HG02938 (cell line): ENCODE data around the gene TMEM184B.
"Not testable (repeated sequence)": the region's sequence is repeated elsewhere in the genome, so short reads cannot be mapped to it uniquely, and the experiment has no call there.

Experiments
- ATAC-seq: cut with Tn5 transposase; IDR thresholded peaks from one replicate; pipeline ENCODE4 v1.9.1; 2021; ENCODE audit warnings: mild to moderate bottlenecking, moderate library complexity; ENCODE audit not compliant: unreplicated experiment

TMEM184B gene

DNA sequence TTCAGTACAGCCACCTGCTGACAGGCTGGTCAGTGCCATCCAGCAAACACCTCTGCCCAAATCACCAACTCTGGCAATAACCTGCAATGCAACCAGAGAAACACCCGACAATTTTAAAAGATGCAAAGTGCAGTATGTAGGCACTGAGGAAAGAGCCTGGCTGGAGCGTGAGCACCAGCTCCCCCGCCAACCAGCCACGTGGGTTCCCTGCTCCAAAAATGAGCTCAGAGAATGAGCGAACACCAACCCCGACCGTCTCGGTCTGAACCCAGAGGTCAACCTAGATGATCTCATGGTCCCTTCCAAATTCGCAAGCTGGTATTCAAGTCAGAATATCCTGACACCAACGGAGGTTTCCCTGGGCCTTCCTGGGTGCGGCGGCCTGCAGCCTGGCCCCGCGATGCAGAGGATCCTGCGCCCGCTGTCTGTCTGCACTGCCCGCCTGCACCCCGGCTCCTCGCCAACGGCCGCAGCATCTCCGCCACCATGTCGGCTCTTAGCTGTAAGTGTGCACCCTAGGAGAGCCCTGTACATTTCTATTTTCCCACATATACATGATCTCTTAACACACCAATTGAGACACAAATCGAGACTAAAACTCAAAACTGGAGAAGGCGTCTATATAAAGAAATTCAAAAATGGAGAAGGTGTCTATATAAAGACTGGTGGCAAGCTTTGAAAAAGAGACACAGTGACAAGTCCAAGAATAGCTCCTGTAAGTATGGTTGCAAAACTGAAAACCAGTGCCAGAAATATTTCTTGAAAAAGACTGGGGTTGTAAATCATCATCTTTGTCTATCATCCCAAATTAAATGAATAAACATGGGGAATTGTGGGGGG is 22.8 kb downstream of the TMEM184B start:
- ATAC-seq = no peak

- no peak for ATAC-seq
Measured at GRCh38 chr22:38249301-38249700, 23.5 kb downstream of the TMEM184B start.

DNA sequence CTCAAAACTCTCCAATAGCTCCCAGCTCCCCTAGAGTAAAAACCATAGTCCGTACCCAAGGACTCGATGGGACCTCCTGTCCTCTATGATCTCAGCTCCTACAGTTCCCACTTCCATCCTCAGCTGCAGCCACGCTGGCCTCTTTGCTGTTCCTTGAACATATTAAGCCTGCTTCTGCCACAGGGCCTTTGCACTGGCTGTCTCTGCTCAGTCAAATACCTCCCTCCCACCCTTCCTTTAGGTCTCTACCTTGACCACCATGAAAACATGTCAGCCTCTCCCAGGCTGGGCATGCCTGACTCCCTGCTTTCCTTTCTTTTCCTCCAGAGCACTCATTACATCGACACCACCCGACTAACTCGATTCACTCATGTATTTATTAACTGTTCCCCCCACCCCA is 24.5 kb downstream of the TMEM184B start:
- ATAC-seq = no peak

DNA sequence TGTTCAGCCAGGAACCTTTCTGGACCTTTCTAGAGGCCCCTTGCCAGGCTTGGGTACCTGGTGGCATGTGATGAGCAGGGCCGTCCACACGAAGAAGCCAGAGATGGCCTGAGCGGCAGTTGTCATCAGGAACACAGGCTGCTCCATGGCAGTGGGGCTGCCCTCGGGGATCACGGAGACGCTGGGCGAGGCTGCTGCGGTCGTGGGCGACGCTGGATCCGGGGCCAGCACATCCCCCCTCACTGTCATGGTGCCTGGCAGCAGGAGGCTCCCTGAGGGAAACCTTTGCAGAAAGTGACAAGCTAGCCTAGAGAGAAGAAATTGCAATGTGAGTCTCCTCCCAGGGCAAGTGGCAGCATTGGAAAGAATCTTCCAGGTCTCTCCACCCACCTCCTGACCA is 25.1 kb downstream of the TMEM184B start:
- ATAC-seq = no peak

GRCh38 chr22:38246692-38247091 is 26.1 kb downstream of the TMEM184B start:
- ATAC-seq = no peak

DNA sequence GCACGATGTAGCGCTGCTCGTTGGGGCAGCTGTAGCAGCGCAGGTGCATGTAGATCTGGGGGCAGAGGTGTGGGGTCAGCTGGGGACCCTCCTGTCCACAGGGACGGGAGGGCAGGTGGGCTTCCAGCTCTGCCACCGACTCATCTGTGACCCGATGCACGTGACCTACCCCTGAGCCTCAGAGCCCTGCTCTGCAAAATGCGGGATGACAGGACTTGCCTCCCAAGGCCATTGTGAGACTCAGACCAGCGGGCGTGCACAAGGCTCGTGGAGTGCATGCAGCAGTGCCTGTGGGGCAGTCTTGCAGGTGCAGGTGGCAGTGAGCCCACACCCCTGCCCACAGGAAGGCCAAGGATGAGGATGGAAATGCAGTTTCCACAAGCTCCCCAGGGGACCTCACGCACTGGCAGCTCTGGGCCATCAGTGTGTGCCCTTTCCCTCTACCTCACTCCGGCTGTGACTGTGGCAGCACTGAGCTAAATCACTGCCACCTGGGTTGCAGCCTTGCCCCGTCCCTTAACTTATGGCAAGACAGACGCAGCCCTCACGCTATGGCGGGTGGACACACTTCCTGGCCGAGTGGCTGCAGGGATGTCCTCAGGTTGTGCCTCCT is 26.7 kb downstream of the TMEM184B start:
- ATAC-seq = no peak

- no peak for ATAC-seq
Measured at GRCh38 chr22:38244106-38244505, 28.7 kb downstream of the TMEM184B start.

DNA sequence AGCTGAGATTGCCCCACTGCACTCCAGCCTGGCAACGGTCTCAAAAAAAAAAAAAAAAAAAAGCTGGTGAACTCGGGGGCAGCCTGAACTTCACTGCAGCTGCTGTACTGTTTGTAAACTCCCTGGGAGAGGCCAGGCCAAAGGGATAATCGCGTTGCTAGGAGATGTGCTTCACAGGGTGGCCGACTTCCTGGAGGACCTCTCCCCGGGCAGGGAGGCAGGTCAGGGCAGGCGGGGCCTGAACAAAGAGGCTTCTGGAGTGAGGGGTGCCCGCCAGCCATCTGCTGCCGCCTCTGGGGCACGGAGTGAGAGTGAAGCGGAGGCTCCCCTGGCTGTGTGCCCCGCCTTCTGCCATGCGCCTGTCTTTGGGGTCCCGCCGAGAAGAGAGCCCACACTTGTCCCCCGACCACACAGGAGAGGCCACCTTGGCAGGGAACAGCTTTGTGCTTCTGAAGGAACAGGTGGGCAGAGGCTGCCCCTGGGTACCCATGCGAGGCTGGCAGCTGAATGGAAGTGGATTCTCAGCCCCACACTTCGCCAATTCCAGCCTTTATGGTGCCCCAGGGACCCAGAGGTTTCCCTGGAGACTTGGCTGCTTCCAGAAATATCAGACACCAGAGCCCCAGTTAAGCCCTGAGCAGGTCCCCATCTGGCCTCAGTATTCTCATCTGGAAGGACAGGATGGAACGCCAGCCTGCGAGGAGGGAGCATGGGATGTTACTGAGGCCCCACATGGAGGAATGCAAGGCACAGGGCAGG is 29.6 kb downstream of the TMEM184B start:
- no peak for ATAC-seq

DNA sequence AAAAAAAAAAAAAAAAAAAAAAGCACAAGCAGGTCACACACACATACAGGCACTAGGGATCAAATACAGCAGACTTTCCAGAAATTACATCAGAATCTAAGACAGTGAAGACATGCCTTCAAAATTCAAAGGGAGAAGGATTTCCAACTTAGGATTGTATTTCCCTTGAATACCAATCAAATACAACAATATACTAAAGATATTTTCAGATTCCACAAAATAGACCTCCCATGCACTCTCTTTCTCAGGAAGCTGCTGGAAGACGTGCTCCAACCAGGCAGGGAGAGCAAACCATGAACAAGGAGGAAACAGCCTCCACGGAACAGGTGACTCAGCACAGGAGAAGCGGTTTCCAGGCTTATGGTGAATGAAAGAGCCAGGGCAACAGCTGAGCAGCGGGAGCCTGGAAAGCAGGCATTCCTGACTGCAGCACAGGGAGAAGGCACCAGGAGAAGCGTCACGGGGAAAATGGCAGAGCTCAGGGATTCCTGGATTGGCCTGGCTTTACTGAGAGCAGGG is 32.0 kb downstream of the TMEM184B start:
- no peak for ATAC-seq

- ATAC-seq = no peak
Measured at GRCh38 chr22:38239101-38239761, 33.6 kb downstream of the TMEM184B start.

- ATAC-seq = no peak
Measured at GRCh38 chr22:38238519-38239071, 34.2 kb downstream of the TMEM184B start.

- ATAC-seq = no peak
Measured at GRCh38 chr22:38236786-38237185, 36.0 kb downstream of the TMEM184B start.

GRCh38 chr22:38235240-38235850 is 37.5 kb downstream of the TMEM184B start:
- no peak for ATAC-seq

DNA sequence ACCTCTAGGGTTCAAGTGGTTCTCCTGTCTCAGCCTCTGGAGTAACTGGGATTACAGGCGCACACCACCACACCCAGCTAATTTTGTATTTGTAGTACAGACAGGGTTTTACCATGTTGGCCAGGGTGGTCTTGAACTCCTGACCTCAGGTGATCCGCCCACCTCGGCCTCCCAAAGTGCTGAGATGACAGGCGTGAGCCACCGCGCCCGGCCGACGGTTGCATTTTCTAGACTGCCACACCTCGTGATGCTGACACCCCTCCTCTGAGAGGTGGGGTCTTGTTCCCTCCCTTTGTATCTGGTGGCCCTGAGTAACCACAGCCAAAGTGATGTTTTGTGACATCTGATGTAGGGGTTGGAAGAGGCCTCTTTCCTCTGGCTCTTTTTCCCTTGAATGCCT is 39.0 kb downstream of the TMEM184B start:
- not testable (repeated sequence) for ATAC-seq

- ATAC-seq = no peak
Measured at GRCh38 chr22:38233427-38233826, 39.4 kb downstream of the TMEM184B start.

- no peak for ATAC-seq
Measured at GRCh38 chr22:38232196-38232595, 40.6 kb downstream of the TMEM184B start.

DNA sequence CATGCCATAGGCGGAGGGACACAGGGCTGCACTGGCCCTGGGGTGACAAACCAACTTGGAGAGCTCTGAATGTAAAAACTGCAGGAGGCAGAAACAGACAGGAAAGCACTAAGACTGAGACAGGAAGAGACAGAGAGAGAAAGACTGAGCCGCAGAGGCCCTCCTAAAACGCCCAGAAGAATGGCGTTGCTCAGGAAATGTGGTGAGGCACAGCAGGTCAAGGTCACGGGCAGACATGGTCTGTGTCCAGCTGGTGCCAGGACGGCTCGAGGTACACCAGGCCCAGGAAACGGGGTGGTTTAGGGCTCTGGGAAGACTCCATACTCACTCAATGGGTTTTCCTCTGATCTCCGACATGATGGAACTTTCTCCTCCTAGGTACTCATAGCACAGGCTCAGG is 41.9 kb downstream of the TMEM184B start:
- ATAC-seq = no peak

DNA sequence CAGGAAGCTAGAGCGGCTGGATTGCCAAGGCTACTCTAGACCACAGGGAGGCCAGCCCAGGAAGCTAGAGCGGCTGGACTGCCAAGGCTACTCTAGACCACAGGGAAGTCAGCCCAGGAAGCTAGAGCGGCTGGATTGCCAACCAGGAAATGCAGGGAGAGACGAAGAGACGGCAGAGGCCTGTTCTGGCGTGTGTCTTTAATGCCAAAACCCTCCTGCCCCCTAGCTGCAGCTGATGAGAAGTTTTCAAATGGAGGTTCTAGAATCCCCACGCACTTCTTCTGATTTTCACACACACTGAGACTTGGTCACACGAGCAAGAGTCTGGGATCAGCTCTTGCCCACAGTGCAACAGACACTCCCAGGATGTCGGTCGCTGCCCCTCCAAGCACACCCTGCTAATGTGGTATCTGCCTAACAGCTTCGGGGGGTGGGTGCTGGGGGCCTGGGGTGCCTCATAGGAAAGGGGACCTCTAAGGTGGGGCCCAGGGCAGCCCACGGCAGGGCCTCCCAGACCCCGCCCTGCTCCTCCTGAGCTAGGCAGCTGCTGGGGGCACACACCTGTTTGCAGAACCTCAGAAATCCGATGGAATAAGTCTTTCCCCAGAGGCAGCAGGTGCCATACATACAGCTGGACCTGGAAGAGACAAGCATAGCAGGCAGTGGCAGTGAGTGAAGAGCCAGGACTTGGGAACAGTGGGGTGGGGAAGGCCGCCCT is 42.5 kb downstream of the TMEM184B start:
- no peak for ATAC-seq

DNA sequence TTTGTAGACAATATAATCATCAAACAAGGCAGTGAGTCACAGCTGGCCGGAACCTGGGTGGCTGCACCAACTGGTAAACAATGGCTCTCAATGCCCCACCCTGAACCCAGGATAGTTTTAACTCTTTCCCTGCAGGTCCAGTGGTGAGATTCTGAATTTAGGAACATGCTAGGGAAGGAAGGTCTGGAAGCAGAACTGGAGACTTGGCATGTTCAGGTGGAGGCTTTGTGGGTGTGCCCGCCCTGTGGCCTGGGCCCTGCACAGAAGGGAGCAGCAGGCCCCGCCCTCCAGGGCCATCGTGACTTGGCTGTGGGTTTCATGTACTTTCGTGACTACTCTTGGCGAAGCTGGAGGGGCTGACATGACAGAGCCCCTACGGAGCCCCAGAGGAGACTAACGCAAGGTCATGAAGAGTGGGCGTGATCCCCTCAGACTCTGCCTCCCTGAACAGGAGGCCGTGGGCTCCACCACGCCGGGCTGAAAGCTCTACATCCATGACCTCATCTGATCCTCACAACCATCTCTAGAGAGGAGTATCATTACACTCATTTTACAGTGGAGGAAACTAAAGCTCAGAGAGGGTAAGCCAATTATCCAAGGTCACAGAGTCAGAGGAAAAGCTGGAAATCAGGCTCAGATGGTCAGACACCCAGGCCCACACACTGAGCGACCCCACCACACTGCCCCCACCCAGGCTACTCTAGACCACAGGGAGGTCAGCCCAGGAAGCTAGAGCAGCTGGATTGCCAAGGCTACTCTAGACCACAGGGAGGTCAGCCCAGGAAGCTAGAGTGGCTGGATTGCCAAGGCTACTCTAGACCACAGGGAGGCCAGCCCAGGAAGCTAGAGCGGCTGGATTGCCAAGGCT is 43.7 kb downstream of the TMEM184B start:
- ATAC-seq = no peak
